Body of pancreas (tissue), 4 donors: ENCODE measurements around the gene ENDOU. TPM values are rescaled to one million over a fixed set of nuclear protein-coding genes. Genes with fewer than 3 reads are reported as not detected.

Experiments
- ATAC-seq: fragments of 150-250 bp; one replicate; pipeline ENCODE4 v1.9.1; 2016
- DNase-seq, 4 donors: peaks; one replicate each; pipeline ENCODE4 v3.0.0-alpha.2; 2019
- H3K27ac ChIP-seq, 4 donors: fragments of 200-600 bp; sonication (generic); 1 replicate in 3 of 4; 2 replicates in 1 of 4; pipeline versions ENCODE4 v1.5.1 to v1.6.1; 2016 to 2019; ENCODE audit warnings: mild to moderate bottlenecking in 1 of 4, mixed read lengths in 1 of 4, moderate library complexity in 1 of 4
- H3K27me3 ChIP-seq, 2 donors: fragments of 200-600 bp; sonication (generic); one replicate each; pipeline ENCODE4 v1.6.0; 2016; ENCODE audit warnings: mild to moderate bottlenecking in 1 of 2
- H3K36me3 ChIP-seq, 2 donors: fragments of 200-600 bp; sonication (generic); replicated peaks in 1 of 2; 2 replicates each; pipeline ENCODE4 v1.5.1; 2016; ENCODE audit warnings: low read depth in 2 of 2; ENCODE audit not compliant: insufficient read depth in 1 of 2
- H3K4me1 ChIP-seq: fragments of 200-600 bp; sonication (generic); one replicate; pipeline ENCODE4 v1.6.0; 2016
- H3K4me3 ChIP-seq, 2 donors: fragments of 200-600 bp; sonication (generic); 1 replicate in 1 of 2; 2 replicates in 1 of 2; pipeline ENCODE4 v1.5.1; 2016 to 2019
- H3K9me3 ChIP-seq, 3 donors: fragments of 200-600 bp; sonication (generic); 1 replicate in 2 of 3; 2 replicates in 1 of 3; pipeline ENCODE4 v1.5.1; 2016
- POLR2A ChIP-seq, 3 donors: fragments of 450-650 bp; IDR thresholded peaks; one replicate each; pipeline ENCODE4 v1.6.1; 2016; ENCODE audit warnings: antibody characterized with exemption in 3 of 3, mild to moderate bottlenecking in 2 of 3
- WGBS, 2 donors: methylation state at CpG; one replicate each; pipeline ENCODE4 v1.1.5; 2017; 5-methylcytosine and 5-hydroxymethylcytosine counted together
- intact Hi-C: fragments of 100-400 bp; cut with DNase I; formaldehyde crosslinking; loops from one replicate; pipeline ENCODE4 v1.15.1; 2023
- total RNA-seq, 2 donors: library from RNA; depleted of rRNA; stranded (reverse); fragments of >200 nt; gene quantifications; one replicate each; pipeline ENCODE4 v1.1.0, GENCODE V29; 2016
- TF ChIP-seq, protein P1 (sequence below), 7 experiments: fragments of 450-650 bp in 4 of 7; fragments of 200-600 bp in 3 of 7; sonication (generic) in 3 of 7; IDR thresholded peaks; one replicate each; pipeline ENCODE4 v1.5.1; 2016 to 2019; ENCODE audit warnings: antibody characterized with exemption in 7 of 7

Gene ENDOU
- total RNA-seq, 2 donors from 2014 or later, result not detected

DNA sequence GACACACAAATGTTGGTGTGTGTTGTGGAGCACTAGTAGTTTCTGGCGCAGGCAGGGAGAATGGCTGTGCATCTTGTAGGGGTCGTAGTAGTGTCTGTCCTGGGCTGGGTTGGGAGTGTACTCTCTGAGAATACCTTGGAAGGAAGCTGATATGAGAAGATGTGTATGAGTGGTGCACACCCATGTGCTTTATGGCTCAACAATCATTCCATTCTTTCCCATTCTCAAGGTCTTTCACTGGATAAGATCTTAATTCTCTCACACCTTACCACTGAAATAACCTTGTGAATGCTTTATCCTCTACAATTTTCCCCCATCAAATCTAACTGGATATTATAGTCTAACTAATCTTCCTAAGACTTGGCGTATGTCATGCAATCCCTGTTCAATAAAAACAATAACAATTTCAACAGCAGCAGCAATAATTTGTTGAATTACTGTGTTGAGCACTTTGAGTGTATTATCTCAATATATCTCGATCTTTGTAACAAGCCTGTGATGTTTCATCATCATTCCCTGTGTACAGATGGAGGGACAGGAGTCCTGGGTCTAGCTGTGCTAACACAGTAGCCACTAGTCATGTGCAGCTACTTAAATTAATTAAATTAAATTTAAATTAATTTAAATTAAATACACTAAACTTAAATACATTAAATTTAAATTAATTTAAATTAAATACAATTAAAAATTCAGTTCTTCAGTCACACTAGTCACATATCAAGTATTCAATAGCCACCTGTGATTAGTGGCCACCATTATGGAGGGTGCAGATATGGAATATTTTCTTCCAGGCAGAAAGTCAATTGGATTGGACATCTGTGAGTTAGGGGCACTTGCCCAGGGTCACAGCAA, 44.2 kb upstream of the ENDOU start:
- Histone ChIP-seq H3K4me1 (peaks cover 15% of the 10 kb centered on the region), H3K9me3 (no peaks in the 10 kb centered on the region), H3K36me3 (no peaks in the 10 kb centered on the region), H3K27ac (no peak overlapping the region), H3K4me3 (no peak overlapping the region), H3K27me3 (no peaks in the 10 kb centered on the region)
- intact Hi-C loops, result no loop called here
- TF ChIP-seq, protein P1, sequence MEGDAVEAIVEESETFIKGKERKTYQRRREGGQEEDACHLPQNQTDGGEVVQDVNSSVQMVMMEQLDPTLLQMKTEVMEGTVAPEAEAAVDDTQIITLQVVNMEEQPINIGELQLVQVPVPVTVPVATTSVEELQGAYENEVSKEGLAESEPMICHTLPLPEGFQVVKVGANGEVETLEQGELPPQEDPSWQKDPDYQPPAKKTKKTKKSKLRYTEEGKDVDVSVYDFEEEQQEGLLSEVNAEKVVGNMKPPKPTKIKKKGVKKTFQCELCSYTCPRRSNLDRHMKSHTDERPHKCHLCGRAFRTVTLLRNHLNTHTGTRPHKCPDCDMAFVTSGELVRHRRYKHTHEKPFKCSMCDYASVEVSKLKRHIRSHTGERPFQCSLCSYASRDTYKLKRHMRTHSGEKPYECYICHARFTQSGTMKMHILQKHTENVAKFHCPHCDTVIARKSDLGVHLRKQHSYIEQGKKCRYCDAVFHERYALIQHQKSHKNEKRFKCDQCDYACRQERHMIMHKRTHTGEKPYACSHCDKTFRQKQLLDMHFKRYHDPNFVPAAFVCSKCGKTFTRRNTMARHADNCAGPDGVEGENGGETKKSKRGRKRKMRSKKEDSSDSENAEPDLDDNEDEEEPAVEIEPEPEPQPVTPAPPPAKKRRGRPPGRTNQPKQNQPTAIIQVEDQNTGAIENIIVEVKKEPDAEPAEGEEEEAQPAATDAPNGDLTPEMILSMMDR (IDR thresholded peaks at IDR 0.05), result no peak
- no peak for TF ChIP-seq POLR2A (IDR thresholded peaks at IDR 0.05)
- WGBS, 2 donors, result 68 to 73% methylated on average over 4 of the region's 4 CpGs
- ATAC-seq, result no peak
- no peak for DNase-seq

DNA sequence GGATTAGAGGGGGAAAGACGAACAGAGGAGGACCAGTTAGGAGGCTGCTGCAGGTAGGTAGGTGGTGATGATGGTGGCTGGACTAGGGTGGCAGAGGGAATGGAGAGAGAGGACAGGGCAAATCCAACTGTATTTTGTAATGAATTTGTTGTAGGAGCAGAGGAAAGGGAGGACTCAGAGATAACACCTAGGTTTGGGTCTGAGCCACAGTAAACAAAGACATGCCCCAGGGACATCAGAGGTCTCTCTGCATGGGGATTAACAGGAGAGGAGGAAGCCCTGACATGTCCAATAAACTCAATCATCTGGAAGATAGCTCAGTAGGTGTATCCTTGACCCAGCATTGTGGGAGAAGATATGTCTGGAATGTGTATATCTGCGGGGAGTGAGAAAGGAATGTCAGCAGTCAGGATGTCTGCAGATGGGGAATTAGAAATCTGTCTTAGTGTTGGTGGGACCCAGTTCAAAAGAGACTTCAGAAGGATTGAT, 43.1 kb upstream of the ENDOU start:
- 35 to 41% methylated on average over 2 of the region's 2 CpGs for WGBS, 2 donors
- intact Hi-C loops, result no loop called here
- Histone ChIP-seq H3K27ac (no peak overlapping the region), H3K27me3 (no peaks in the 10 kb centered on the region), H3K4me1 (peaks cover 9% of the 10 kb centered on the region), H3K9me3 (no peaks in the 10 kb centered on the region), H3K36me3 (no peaks in the 10 kb centered on the region), H3K4me3 (no peak overlapping the region)
- ATAC-seq, result no peak
- TF ChIP-seq, protein P1 (IDR thresholded peaks at IDR 0.05), result no peak
- TF ChIP-seq POLR2A (IDR thresholded peaks at IDR 0.05), result no peak
- no peak for DNase-seq

- 27 to 34% methylated on average over 4 of the region's 4 CpGs for WGBS, 2 donors
- no peaks in the 10 kb centered on the region for H3K9me3 ChIP-seq
- TF ChIP-seq, protein P1 (IDR thresholded peaks at IDR 0.05), result peak; percentile 47 to 90 (median 75)
- TF ChIP-seq POLR2A (IDR thresholded peaks at IDR 0.05), result no peak
- no peak overlapping the region for H3K4me3 ChIP-seq
- intact Hi-C loops, result no loop called here
- no peaks in the 10 kb centered on the region for H3K27me3 ChIP-seq
- H3K4me1 ChIP-seq, result peaks cover 8% of the 10 kb centered on the region
- H3K27ac ChIP-seq, result no peak overlapping the region
- peak; percentile 65 to 79 (median 73) for DNase-seq
- no peaks in the 10 kb centered on the region for H3K36me3 ChIP-seq
- peak; percentile 75 for ATAC-seq
These were observed 42.0 kb upstream of the ENDOU start for GRCh38 chr12:47767216-47767724.

GRCh38 chr12:47766502-47767215, 41.4 kb upstream of the ENDOU start:
- intact Hi-C loops, result no loop called here
- Histone ChIP-seq H3K27ac (no peak overlapping the region), H3K36me3 (no peaks in the 10 kb centered on the region), H3K4me3 (no peak overlapping the region), H3K9me3 (no peaks in the 10 kb centered on the region), H3K27me3 (no peaks in the 10 kb centered on the region), H3K4me1 (peaks cover 5% of the 10 kb centered on the region)
- TF ChIP-seq POLR2A (IDR thresholded peaks at IDR 0.05), result no peak
- TF ChIP-seq, protein P1 (IDR thresholded peaks at IDR 0.05), result no peak
- DNase-seq (no peak), ATAC-seq (peak; percentile 10)
- 45 to 72% methylated on average over 5 of the region's 5 CpGs for WGBS, 2 donors
